ENCODE results near the gene SEMA3A.

The SEMA3A gene

DNA sequence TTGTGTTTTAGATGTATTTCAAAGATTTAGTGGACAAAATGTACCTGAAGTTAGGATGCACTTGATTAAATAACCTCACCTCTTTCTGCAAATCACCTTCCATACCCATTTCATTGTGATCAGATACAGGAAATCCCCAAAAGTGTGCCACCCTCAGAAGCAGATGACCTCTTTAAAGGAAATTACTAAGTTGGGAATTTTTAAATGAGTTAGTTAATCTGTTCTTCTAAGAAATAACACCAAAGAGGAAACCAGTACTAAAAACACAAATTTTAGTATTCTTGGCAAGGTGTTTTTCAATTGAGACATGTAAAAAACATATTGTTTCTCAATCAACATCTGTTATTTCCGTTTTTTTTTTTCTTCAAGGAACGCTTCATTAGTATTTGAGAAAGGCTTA lies 4.6 kb upstream of the SEMA3A start:
- H3K4me3 ChIP-seq (ENCODE audit: low read depth, low read length): no peak overlapping the region
- TF ChIP-seq, protein P1, sequence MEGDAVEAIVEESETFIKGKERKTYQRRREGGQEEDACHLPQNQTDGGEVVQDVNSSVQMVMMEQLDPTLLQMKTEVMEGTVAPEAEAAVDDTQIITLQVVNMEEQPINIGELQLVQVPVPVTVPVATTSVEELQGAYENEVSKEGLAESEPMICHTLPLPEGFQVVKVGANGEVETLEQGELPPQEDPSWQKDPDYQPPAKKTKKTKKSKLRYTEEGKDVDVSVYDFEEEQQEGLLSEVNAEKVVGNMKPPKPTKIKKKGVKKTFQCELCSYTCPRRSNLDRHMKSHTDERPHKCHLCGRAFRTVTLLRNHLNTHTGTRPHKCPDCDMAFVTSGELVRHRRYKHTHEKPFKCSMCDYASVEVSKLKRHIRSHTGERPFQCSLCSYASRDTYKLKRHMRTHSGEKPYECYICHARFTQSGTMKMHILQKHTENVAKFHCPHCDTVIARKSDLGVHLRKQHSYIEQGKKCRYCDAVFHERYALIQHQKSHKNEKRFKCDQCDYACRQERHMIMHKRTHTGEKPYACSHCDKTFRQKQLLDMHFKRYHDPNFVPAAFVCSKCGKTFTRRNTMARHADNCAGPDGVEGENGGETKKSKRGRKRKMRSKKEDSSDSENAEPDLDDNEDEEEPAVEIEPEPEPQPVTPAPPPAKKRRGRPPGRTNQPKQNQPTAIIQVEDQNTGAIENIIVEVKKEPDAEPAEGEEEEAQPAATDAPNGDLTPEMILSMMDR (IDR thresholded peaks at IDR 0.05; ENCODE audit: low read depth, low read length): no peak

DNA sequence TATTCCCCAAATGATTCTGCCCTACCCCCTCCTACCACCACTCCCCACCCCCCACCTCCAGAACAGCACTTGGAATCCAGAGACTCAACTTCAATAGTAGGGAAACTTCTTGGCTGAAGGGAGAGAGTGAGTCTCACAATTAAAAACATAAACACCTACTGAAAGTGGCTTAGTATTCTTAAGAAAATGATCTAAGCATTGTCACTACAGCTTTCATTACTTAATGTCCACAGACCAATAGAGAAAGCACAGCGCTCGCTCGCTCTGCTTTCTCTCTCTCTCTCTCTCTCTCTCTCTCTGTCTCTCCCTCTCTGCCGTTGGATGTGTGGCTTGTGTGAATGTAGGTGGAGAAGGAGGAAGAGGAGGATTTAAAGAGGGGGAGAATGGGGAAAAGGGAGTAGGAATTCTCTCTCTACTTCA lies 1.5 kb upstream of the SEMA3A start:
- H3K4me3 ChIP-seq (ENCODE audit: low read depth, low read length): peak overlapping the region; percentile 81
- TF ChIP-seq, protein P1 (IDR thresholded peaks at IDR 0.05; ENCODE audit: low read depth, low read length): no peak

DNA sequence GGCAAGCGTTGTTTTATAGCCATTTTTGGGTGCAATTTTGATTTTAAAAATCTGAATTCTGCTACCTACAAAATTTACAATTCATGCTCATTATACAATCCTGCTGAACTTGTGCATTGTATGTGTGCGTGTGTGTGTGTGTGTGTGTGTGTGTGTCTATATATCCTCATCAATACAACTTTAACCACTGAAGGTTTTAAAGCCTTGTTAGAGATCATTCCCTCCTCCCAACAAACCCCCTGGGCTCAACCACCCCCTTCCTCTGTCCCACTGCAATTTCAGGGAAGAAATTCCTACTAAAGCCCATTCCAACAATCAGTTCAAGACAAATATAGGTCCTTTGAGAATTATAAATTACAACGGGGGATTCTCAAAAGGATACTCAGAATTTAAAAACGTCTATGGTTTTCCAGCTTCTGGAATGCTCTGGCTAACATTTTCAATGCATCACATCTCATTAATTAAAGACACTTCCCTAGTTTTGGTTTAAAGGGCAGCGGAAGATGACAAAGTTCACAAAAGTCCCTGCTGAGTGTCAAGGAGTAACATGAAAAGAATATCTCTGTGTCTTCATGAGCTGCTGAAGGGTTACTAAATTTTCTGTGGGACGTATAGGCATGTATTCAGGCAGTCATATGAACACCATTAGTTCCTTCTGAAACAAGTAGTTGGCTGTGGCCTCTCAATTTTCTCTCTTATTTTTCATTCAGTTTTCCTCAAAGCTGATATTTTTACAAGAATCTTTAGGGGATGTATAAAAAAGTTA lies 889 bp upstream of the SEMA3A start:
- H3K4me3 ChIP-seq (ENCODE audit: low read depth, low read length): peak overlapping the region; percentile 81
- TF ChIP-seq, protein P1 (IDR thresholded peaks at IDR 0.05; ENCODE audit: low read depth, low read length): no peak

DNA sequence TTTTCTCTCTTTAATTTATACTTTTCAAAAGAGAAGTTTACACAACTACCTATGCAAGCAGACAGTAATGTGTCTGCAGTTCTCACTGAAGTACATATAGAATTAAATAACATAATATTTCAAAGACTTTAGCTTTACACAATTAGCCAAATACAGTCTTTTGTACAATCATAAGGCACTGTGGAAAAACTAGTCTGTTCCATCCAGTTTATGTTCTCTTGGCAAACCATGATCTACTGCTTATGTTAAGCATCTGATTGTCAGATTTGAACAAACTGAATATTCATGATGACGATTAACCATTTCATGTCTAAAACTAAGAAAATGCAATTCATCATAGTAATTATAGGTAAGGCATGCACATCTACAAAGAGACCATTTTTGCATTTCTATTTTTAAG lies 842 bp downstream of the SEMA3A start:
- peak overlapping the region; percentile 81 for H3K4me3 ChIP-seq (ENCODE audit: low read depth, low read length)
- TF ChIP-seq, protein P1 (IDR thresholded peaks at IDR 0.05; ENCODE audit: low read depth, low read length): no peak

DNA sequence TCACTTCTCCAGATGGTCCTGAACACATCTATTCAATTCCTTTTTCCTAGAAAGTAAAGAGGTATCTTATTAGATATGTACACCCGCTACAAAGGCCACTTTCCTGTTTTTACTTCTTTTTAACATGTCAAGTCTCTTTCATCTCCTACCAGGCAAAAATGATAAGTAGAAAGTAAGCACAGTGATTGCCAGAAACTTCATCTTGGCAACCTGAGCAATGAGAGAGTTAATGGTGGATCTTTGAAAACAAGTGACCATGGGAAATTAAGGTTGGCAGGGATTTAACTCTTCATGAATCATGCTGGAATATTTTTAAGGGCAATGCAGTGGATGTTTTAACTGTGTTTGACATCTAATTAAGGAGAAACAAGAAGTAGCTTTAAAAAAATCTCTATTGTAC lies 2.7 kb downstream of the SEMA3A start:
- TF ChIP-seq, protein P1 (IDR thresholded peaks at IDR 0.05; ENCODE audit: low read depth, low read length): no peak
- H3K4me3 ChIP-seq (ENCODE audit: low read depth, low read length): peak overlapping the region; percentile 81

DNA sequence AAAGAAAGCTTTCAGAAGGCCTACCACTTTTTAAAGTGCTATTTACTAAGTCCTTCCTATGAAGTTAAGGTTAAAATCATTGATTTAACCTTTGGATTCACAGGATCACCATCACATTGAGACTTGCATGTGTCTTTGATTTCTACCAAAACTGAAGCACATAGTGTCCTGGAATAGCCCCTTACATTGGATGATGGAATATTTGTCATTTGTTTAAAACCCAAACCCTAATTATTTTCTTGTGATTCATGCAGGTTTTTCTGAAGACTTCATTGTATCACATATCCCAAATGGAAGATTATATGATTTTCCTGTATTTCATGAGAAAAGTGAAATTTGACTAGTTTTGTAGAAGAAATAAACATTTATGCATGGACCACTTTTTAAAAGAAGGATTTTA lies 3.3 kb downstream of the SEMA3A start:
- peak overlapping the region; percentile 81 for H3K4me3 ChIP-seq (ENCODE audit: low read depth, low read length)
- TF ChIP-seq, protein P1 (IDR thresholded peaks at IDR 0.05; ENCODE audit: low read depth, low read length): no peak

DNA sequence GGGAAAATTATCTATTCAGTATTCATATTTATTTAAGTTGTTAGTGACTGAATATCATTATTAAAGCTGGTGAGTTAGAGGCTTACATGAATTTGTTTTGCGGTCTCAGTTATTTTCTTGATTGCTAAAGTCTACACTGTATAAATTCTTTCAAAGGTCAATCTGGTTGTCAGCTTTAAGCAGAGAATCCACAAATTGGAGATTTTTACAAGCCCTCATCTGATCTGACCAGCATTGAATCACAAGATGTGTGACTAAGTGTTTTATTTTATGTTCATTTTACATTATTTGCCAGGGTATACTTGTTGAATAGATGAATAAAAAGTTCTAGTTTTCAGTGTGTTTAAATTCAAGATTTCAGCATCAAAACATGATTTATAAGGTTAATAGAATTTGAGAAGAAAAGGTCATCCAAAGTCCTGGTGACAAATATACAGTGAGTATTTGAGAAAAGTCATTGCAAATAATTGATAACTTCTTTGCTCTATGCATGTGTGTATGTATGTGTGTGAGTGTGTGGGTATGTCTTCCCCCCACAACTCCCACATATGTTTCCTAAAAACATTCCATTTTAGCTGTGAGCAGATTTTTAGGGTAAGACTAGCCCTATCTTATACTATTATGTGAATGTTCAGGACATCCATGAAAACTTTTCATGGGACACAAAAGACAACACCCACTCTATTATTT lies 4.4 kb downstream of the SEMA3A start:
- H3K4me3 ChIP-seq (ENCODE audit: low read depth, low read length): peak overlapping the region; percentile 24

More for the DNA sequence above, 4.4 kb downstream of the SEMA3A start:
- TF ChIP-seq, protein P1 (IDR thresholded peaks at IDR 0.05; ENCODE audit: low read depth, low read length): no peak
